Dendritic cell treated with granulocyte-macrophage colony-stimulating factor and Interleukin-4, amounts not matched to agents 40 ng/mL and 50 ng/mL, for 4 days (primary cell): Measurements from ENCODE around the gene ANKRD42.

Experiments used
- H3K27ac Mint-ChIP-seq: one replicate; pipeline ENCODE4 v1.8.0; 2022; ENCODE audit warnings: mild to moderate bottlenecking, mixed read lengths
- H3K27me3 Mint-ChIP-seq: one replicate; pipeline ENCODE4 v1.8.0; 2022; ENCODE audit warnings: mild to moderate bottlenecking, mixed read lengths
- H3K36me3 Mint-ChIP-seq: one replicate; pipeline ENCODE4 v1.8.0; 2022; ENCODE audit warnings: low read depth, mixed read lengths
- H3K4me1 Mint-ChIP-seq: one replicate; pipeline ENCODE4 v1.8.0; 2022; ENCODE audit warnings: low read depth, mixed read lengths
- H3K4me3 Mint-ChIP-seq: one replicate; pipeline ENCODE4 v1.8.0; 2022; ENCODE audit warnings: mild to moderate bottlenecking, moderate library complexity, mixed read lengths
- H3K9me3 Mint-ChIP-seq: one replicate; pipeline ENCODE4 v1.8.0; 2022; ENCODE audit warnings: mixed read lengths
- intact Hi-C: fragments of 100-400 bp; cut with micrococcal nuclease; formaldehyde crosslinking; loops from one replicate; pipeline ENCODE4 v1.15.0; 2022

ANKRD42 gene

DNA sequence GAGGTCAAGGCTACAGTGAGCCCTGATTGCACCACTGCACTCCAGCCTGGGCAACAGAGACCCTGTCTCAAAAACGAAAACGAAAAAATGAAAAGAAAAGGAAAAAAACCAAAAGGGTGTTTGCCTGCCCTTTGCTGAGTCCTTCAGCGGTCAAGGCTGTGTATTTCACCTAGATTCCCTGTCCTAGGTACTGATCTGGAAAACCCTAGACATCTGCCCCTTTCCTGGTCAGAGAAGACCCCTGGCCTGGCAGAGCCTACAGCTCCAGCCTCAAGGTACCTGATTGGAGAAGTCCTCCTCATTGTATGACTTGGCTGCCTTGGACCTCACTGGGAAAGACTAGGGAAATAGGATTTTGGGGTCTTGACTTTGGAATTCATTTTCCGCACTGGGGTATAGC is 100.7 kb downstream of the ANKRD42 start:
- intact Hi-C loops, result loop anchor here (10.0 kb wide), 1 partner anchor 431 kb away; no protein-coding TSS in a partner anchor
- peaks cover 7% of the 10 kb centered on the region for H3K4me1 Mint-ChIP-seq
- no peak overlapping the region for H3K4me3 Mint-ChIP-seq
- H3K36me3 Mint-ChIP-seq, result no peaks in the 10 kb centered on the region
- H3K9me3 Mint-ChIP-seq, result no peaks in the 10 kb centered on the region
- H3K27ac Mint-ChIP-seq, result no peak overlapping the region
- H3K27me3 Mint-ChIP-seq, result peaks cover 4% of the 10 kb centered on the region
